Adipose tissue (tissue), 3 donors: ENCODE data around the gene RAMAC. TPM values are rescaled to one million over a fixed set of nuclear protein-coding genes. Genes with fewer than 3 reads are reported as not detected.
"Not testable (repeated sequence)": the region's sequence is repeated elsewhere in the genome, so short reads cannot be mapped to it uniquely, and the experiment has no call there.

Source experiments
- H3K27ac ChIP-seq: one replicate; pipeline ENCODE4 v1.5.1; 2013; ENCODE audit warnings: low read depth, low read length
- WGBS, 3 donors: extraction: QIAGEN DNeasy Blood & Tissue Kit; methylation state at CpG; one replicate each; pipeline ENCODE4 v1.1.7; 2013; 5-methylcytosine and 5-hydroxymethylcytosine counted together
- polyA plus RNA-seq, 3 donors: library from polyadenylated mRNA; stranded (reverse); fragments of 200-250 nt; gene quantifications; one replicate each; pipeline ENCODE4 v1.2.3, GENCODE V29; 2013
- donor health status: healthy with polysubstance abuse.
- donor health status: Bipolar disorder and iron deficiency.
- donor health status: healthy.

Gene RAMAC
- 10 to 100 TPM; 11.8 to 19.8 (median 13.8) TPM for polyA plus RNA-seq

DNA sequence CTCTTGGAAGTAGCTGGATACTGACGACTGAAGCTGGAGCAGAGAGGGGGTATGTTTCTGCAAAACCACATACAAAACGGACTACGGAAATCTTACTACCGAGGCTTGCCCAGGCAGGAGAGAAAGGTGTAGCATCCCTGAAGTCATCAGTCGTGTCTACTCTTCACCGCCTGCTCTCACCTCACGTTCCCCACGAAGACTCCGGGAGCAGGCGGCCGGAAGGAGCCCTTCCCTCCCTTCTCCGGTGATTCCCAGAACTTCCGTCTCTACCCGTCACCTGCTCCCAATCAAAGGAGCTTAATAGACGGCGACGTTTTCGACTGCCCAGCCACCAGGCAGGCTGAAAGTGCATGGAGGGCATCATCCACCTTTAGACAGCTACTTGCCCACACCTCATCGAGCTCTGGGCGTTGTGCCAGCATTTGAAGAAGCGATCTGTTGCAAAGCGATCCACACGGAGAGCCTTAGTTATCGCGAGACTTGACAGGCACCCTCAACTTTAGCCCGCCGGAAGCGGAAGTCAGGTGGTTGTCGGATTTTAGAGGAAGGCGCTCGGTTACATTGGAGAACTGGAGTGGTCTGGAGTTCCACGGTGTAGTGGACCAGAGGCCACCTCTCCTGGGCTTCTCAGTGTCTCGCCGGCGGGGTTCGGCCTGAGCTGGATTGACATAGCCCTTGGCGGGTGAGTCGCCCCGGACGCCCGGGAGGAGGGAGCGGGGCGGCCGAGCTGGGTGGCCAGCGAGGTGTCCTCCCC is at the start of gene RAMAC:
TSS of gene RAMAC (plus strand) at position 523 of the 754 bp plus-strand sequence. CDS start 2,809 bp downstream, outside the sequence.
- 1 to 2% (median 1%) methylated on average over 45 of the region's 45 CpGs for WGBS, 3 donors

DNA sequence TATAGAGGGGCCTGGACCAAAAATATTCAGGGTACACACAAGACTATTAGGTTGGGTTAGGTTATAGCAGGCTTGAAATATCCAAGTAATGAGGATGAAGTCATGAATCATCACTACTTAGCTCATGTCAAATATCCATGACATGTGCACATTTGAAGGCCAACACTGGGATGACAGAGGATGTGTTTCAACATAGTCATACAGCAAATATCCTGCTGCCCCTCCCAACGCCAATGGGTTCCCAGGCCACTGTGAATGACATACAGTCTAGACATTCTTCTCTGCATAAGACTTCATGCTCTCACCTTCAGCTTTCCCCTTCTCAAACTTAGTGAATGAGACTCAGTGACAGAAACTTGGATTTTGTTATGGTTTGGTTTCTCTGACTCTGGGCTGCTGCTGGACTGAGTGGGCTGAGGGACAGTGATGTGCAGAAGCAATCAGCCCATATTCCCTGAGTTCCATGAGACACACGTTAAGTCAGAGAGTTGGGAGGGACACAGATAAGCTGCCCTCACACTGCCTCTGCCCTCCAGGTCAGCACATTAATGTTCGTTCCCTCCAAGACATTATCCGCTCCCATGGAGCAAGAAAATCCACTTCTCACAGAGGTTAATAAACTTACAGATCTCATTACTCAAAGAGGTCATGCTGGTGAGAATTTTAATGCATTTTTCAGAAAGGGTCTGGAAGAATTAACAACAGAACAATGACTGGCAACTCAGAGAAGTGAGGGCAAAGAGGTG is 48.9 kb upstream of the RAMAC start:
- H3K27ac ChIP-seq: no peak overlapping the region
- WGBS, 3 donors: 37 to 69% (median 67%) methylated on average over 4 of the region's 4 CpGs

More for the DNA sequence above, at the start of gene RAMAC:
- no peak within 1 kb of the TSS for H3K27ac ChIP-seq

DNA sequence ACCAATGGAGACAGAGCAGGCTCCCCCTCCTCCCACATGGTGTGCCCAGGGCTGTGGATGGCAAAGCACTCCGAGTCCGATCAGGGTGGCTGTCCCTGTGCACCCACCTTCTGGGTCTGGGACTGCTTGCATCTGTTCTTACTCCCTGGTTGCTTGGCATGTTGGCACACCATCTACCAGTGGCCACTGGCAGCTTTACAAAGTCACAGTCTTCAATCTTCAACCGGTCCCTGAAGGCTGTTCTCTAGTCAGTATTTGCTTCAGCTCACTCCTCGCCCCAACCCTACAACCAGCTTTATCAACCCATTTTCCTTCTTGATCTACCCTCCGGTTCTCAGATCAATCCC is 48.3 kb upstream of the RAMAC start:
- WGBS, 3 donors: 34 to 90% (median 88%) methylated on average over 5 of the region's 5 CpGs
- no peak overlapping the region for H3K27ac ChIP-seq

DNA sequence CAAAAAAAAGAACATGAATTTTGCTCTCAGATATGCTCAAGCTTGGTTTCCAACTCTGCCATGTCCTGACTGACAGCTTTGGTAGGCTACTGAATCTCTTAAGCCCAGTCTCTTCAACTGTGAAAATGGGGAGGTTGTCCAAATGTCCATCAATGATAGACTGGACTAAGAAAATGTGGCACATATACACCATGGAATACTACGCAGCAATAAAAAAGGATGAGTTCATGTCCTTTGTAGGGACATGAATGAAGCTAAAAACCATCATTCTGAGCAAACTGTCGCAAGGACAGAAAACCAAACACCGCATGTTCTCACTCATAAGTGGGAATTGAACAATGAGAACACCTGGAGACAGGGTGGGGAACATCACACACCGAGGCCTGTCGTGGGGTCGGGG is 46.3 kb upstream of the RAMAC start:
- 91 to 97% (median 94%) methylated on average over 6 of the region's 6 CpGs for WGBS, 3 donors

DNA sequence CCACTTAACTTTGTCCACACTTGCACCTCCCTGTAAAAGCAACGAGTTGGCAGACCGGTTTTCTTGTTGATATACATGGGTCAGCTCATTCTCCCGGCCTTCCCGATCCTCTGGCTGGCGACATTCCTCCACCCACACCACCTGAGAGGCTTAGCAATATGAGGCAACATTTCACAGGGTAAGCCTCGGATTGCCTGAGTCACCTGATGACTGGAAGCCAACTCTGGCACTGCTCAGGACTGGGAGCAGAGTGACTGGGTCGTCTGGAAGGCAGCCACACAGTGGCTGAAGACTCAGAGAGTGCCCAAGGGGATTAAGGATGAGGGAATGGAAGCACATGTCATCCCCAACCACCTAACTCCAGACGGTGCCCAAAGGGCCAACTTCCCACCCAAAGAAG is 43.3 kb upstream of the RAMAC start:
- 30 to 83% (median 72%) methylated on average over 8 of the region's 8 CpGs for WGBS, 3 donors
- no peak overlapping the region for H3K27ac ChIP-seq

More for the DNA sequence above, 46.3 kb upstream of the RAMAC start:
- H3K27ac ChIP-seq: not testable (repeated sequence)

DNA sequence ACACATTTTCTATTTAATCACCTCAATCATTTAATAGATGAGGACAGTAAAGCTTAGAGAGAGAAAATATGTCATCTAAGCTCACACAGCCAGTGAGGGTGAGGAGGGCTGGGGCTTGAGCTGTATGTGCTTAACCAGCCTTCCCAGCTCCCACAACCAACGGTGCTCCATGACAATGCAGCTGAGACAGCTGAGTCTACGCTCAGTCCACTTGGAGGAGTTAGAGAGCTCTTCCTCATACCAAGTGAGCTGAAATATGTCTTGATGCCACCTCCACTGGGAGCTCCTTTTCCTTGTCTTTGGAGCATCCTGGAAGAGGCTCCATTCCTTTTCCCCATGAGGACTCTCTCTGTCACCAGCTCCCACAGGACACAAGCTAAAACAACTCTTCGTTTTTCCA is 42.8 kb upstream of the RAMAC start:
- 46 to 76% (median 72%) methylated on average over 3 of the region's 3 CpGs for WGBS, 3 donors
- no peak overlapping the region for H3K27ac ChIP-seq

DNA sequence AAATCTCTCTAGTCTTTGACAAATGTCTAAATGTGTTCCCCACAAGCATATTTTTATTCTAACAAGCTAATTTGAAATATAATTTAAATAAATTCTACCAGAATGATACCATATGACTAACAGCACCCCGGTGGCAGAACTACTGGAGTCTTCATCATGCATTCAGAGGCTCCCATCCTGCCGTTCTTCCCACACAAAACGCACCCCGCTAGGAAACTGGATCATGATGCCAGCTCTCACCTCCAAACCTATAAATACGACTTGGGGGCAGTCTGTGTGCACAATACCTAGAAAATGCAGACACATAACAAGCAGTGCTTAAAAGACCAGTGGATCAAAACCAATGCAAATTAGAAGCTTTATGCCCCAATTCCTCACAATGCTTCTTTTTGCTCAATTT is 42.0 kb upstream of the RAMAC start:
- 55 to 89% (median 88%) methylated on average over 5 of the region's 5 CpGs for WGBS, 3 donors

DNA sequence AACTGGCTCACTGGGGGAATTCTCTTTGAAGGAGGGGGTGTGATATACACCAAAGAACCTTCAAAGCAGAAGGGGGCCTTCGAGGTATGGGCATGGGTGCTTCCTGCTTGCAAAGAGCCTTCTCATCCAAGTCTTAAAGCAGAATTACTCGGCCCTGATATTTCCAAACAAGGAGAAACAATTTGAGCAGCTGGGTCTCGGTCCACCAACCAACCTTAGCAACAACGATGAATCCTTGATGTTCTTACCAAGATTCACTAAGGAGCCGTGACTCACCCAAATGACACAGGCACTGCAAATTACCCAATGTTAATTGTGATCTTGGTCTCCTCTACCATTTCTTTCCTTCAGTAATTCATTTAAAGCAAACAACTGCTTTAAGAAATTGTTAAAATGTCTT is 41.2 kb upstream of the RAMAC start:
- no peak overlapping the region for H3K27ac ChIP-seq
- 49 to 74% (median 71%) methylated on average over 5 of the region's 5 CpGs for WGBS, 3 donors

More for the DNA sequence above, 42.0 kb upstream of the RAMAC start:
- no peak overlapping the region for H3K27ac ChIP-seq

DNA sequence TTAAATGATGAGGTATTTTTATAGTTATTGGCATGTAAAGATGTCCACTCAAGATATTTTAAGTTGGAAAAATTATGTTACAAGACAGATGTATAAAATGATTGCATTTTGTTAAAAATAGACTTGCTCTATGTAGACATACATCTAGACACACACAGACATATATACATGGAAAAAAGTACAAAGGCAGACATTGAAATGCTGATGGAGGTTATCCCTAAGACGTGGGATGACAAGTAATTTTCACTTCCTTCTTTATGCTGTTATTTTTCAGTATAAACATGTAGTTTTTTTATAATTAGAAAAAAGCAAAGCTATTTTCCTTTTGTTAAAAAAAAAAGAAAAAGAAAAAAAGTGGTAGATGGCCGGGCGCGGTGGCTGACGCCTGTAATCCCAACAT is 40.7 kb upstream of the RAMAC start:
- no peak overlapping the region for H3K27ac ChIP-seq
- 79 to 86% (median 85%) methylated on average over 5 of the region's 5 CpGs for WGBS, 3 donors

DNA sequence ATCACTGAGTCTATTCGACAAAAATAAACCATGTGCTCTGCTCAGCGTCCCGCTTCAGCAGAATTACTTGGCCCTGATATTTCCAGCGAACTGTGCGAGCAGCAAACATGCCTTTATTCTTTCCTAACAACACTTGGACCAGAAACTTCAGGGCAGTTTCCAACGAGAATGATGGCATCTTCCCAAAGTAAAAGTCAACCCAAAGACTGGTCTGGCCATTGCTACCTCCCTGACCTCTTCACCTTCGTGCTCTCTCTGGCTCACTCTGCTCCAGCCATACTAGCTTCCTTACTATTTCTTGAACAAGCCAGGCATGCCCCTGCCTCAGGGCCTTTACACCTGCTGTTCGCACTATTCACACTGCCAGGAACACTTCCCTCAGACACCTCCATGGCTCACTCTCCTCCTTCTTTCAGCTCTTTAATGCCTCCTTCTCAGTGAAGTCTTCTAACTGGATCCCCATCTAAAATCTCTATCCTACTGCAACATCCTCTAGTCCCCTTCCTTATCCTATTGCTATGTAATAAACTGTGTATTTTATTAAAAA is 39.8 kb upstream of the RAMAC start:
- no peak overlapping the region for H3K27ac ChIP-seq
- 60 to 82% (median 82%) methylated on average over 8 of the region's 8 CpGs for WGBS, 3 donors

DNA sequence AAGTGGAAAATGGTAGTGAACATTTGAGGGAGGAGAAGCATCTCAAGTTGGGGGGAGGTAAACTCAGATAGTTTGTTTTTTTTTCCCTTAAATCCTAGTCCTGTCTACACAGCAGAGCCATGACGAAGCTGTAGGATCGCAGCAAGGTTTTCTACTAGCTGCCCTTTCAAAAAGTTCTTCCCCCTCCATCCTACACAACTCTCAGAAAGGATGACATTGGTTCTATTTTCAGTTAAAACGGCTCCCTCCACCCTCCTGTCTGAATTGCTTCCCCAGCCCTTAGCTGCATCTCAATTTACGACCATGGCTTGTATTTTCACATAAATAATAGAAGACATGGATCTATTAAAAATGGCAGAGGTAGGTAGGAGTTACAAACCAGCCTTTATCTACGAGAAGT is 35.7 kb upstream of the RAMAC start:
- 25 to 76% (median 66%) methylated on average over 5 of the region's 5 CpGs for WGBS, 3 donors
- H3K27ac ChIP-seq: no peak overlapping the region

DNA sequence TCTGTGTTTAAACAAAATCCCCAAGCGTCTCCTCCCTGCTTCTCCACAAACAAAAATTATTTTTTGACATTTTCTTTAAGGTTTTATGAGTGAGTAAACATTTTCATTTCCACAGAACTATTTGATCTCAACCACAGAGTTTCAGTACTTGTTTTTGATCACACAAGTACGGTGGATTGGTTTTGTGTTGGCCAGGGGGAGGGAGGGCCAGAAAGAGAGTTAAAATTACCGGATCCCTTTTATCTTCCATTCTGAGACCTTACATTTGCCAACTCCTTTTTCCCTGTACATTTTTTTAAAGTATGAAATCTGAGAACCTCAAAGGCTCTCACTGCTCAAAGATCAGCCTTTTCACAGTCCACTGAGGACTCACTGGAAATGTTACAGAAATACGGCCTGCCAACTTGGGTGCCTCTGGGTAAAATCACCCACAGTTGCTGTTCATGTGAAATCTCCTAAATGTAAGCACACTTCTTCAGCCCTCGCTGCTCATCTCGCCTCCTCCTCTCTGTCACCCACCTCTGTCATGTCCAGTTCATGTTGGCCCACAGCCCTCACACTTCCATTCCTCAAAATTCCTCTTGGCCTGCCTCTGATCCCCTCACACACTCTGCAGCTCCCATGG is 35.2 kb upstream of the RAMAC start:
- no peak overlapping the region for H3K27ac ChIP-seq

DNA sequence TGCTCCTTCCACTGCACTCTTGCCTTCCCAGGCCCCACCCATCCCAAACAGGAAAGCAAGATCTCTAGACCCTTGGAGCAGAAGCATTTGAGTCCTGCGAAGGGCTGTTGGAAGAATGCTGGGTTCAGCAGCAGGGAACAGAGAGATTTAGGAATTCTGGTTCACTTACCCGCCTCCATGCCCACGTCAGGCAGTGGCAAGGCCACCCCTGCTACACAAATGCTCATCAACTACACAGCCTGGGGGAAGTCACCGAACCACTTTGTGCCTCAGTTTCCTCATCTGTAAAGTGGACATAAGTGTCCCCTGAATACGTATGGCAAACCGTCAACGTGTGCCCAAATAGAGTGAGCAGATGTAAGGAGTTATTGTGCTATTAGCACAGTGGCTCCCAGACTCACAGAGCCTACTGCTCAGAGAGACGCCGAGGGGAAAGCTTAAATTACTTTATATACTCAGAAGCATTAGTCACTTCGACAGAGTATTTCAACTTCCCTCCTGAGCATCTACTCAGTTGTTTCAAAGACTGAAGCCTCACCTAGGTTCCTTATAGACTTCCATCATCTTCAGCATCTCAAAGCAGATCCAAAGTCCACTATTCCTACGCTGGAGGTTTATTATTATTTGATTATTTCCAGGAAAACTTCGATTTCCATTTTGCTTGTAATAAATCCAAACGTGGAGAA is 34.4 kb upstream of the RAMAC start:
- no peak overlapping the region for H3K27ac ChIP-seq
- 20 to 55% (median 53%) methylated on average over 13 of the region's 13 CpGs for WGBS, 3 donors

More for the DNA sequence above, 35.2 kb upstream of the RAMAC start:
- 22 to 74% (median 66%) methylated on average over 6 of the region's 6 CpGs for WGBS, 3 donors

DNA sequence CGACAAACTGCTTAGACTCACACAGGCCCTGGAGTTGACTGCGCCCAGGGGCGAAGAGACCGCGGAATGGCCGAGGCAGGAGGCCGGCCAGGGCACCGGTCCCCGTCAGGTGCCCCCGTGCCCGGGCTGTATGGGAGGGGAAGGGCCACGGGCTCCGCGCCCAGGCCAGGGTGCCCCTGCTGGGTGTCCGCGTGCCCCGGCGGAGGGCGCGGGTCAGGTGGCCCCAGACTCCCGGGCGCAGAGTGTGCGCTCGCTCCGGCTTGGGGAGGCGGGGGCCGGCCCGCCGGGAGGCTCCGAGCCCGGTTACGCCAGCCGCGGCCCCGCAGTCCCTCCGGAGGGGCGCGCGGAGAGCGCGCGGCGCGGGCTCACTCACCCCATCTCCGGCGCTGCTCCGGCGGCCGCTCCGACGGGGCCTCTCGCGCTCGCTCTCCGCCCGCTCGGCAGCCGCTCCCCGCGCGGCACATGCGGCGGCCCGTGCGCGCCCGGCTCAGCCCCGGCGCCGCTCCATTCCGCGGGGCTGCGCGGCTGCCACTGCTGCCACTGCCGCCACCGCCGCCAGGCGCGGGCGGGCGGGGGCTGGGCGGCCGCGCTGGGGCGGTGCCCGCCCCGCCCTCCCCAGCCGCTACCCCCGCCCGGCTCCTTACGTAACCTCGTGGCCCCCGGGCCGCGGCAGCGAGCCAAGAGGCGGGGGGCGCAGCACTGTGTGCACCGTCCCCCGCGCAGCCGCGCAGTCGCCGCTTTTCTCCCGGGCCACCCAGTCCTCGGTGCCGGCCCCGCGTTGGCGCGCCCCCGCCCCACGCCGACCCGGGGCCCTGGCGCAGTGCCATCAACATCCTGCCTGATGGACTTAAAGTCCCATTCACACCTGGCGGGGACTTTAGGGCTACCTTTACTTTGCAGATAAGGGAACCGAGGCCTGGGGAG is 33.6 kb upstream of the RAMAC start, which contains the start of gene HOMER2:
TSS of gene HOMER2 (minus strand) at position 563 of the 924 bp plus-strand sequence. CDS start at position 378, 185 bp downstream.
- H3K27ac ChIP-seq: no peak within 1 kb of the TSS
- WGBS, 3 donors: 0 to 2% (median 1%) methylated on average over 67 to 119 of the region's 119 CpGs

DNA sequence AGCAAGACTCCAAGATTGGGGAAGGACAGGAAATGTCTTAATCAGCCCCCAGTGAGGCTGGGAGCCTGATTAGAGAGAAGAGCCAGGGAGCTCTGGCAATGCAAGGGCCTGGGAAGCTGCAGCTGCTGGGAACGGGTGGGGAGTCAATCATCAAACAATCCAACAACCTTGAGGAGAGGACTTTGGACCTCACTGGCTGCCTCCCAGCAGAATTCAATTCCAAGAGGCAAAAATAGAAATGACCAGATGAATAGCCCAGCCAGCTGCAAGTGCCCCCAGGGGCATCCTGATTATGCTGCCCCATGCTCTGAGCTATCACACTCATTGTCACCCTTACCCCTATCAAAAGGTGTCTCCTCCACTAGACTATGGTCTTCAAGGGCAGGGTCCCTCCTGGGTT is 27.4 kb upstream of the RAMAC start:
- no peak overlapping the region for H3K27ac ChIP-seq
- WGBS, 3 donors: 8 to 93% (median 92%) methylated on average over 1 of the region's 1 CpG

DNA sequence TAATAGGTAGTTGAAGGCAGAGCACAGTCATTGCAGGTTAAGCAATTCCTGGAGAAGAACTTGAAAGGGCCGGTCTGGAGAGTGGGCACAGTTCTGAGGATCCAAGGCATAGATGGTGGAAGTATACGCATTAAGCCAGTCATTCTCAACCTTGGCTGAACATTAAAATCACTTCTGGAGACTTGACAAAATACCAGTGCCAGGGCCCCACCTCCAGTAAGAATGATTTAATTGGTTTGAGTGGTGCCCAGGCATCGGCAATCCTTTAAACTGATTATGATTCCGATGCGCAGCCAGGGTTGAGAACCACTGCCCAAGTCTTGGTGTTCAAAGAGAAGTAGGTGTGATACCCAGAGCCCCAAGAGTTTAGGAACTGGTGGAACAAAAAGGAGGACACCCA is 26.6 kb upstream of the RAMAC start:
- WGBS, 3 donors: 48 to 94% (median 93%) methylated on average over 5 of the region's 5 CpGs
- H3K27ac ChIP-seq: no peak overlapping the region

DNA sequence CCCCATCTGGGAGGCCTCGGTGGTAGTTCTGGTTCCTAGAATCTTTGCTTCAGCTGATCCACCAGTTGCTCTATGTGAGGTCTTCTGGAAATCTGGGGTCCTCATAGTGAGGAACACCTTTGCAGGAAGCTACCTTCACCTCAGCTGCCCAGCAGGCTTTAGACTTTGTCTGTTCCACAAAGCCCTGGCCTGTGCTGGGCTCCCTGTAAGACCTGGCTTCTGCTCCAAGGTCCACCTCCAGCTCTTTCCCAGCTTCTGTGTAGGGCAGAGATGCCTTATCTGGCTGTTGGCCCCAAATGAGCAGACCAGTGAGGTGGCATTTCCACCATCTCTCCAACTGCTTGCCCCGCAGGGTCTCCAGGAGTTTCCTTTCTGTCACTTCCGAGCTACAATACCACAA is 25.2 kb upstream of the RAMAC start:
- no peak overlapping the region for H3K27ac ChIP-seq
- 41 to 68% (median 66%) methylated on average over 3 of the region's 3 CpGs for WGBS, 3 donors
